GM12801 (cell line): ENCODE data around the gene NUP35.

Experiments used
- CTCF ChIP-seq: IDR thresholded peaks from one replicate; pipeline ENCODE4 v1.5.1; 2011; ENCODE audit warnings: control low read depth; ENCODE audit not compliant: insufficient read length; ENCODE audit errors: extremely low read depth

The NUP35 gene

GRCh38 chr2:183117226-183117625 is 7.0 kb upstream of the NUP35 start:
- TF ChIP-seq CTCF = no peak

- TF ChIP-seq CTCF = no peak
These were observed 905 bp upstream of the NUP35 start for GRCh38 chr2:183123117-183123958.

GRCh38 chr2:183123959-183124221 is 353 bp upstream of the NUP35 start:
- no peak for TF ChIP-seq CTCF

- no peak for TF ChIP-seq CTCF
These were observed 663 bp downstream of the NUP35 start for GRCh38 chr2:183124957-183125255.

GRCh38 chr2:183125659-183126341 is 1.6 kb downstream of the NUP35 start:
- TF ChIP-seq CTCF = no peak

- TF ChIP-seq CTCF = no peak
These were observed 2.4 kb downstream of the NUP35 start for GRCh38 chr2:183126635-183127034.

GRCh38 chr2:183134016-183134415 is 9.8 kb downstream of the NUP35 start:
- no peak for TF ChIP-seq CTCF
